ENCODE data around the gene TBK1.

DNA sequence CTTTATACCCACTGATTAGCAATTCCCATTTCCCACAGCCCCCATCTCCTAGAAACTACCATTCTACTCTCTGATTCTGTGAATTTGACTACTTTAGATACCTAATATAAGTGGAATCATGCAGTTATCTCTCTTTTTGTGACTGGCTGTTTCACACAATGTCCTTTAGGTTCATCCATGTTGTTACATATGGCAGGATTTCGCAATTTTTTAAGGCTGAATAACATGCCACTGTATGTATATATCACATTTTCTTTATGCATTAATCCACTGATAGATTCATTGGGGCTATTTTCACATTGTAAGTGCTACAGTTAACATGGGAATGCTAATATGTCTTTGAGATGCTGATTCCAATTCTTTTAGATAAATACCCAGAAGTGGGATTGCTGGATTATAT is 11.8 kb upstream of the TBK1 start:
- no peak for TF ChIP-seq MXI1 (IDR thresholded peaks at IDR 0.05; ENCODE audit: borderline replicate concordance, low read depth, low read length)
- TF ChIP-seq ZNF446 (CRISPR knock-in tag; IDR thresholded peaks at IDR 0.05) = no peak
- TF ChIP-seq, protein P1, sequence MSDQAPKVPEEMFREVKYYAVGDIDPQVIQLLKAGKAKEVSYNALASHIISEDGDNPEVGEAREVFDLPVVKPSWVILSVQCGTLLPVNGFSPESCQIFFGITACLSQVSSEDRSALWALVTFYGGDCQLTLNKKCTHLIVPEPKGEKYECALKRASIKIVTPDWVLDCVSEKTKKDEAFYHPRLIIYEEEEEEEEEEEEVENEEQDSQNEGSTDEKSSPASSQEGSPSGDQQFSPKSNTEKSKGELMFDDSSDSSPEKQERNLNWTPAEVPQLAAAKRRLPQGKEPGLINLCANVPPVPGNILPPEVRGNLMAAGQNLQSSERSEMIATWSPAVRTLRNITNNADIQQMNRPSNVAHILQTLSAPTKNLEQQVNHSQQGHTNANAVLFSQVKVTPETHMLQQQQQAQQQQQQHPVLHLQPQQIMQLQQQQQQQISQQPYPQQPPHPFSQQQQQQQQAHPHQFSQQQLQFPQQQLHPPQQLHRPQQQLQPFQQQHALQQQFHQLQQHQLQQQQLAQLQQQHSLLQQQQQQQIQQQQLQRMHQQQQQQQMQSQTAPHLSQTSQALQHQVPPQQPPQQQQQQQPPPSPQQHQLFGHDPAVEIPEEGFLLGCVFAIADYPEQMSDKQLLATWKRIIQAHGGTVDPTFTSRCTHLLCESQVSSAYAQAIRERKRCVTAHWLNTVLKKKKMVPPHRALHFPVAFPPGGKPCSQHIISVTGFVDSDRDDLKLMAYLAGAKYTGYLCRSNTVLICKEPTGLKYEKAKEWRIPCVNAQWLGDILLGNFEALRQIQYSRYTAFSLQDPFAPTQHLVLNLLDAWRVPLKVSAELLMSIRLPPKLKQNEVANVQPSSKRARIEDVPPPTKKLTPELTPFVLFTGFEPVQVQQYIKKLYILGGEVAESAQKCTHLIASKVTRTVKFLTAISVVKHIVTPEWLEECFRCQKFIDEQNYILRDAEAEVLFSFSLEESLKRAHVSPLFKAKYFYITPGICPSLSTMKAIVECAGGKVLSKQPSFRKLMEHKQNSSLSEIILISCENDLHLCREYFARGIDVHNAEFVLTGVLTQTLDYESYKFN (CRISPR knock-in tag; conservative IDR thresholded peaks at IDR 0.05) = no peak
- TF ChIP-seq BHLHE40 (IDR thresholded peaks at IDR 0.05; ENCODE audit: low read length) = no peak
- TF ChIP-seq NR2C2 (CRISPR knock-in tag; IDR thresholded peaks at IDR 0.05; ENCODE audit: borderline replicate concordance) = no peak
- TF ChIP-seq, protein P2, sequence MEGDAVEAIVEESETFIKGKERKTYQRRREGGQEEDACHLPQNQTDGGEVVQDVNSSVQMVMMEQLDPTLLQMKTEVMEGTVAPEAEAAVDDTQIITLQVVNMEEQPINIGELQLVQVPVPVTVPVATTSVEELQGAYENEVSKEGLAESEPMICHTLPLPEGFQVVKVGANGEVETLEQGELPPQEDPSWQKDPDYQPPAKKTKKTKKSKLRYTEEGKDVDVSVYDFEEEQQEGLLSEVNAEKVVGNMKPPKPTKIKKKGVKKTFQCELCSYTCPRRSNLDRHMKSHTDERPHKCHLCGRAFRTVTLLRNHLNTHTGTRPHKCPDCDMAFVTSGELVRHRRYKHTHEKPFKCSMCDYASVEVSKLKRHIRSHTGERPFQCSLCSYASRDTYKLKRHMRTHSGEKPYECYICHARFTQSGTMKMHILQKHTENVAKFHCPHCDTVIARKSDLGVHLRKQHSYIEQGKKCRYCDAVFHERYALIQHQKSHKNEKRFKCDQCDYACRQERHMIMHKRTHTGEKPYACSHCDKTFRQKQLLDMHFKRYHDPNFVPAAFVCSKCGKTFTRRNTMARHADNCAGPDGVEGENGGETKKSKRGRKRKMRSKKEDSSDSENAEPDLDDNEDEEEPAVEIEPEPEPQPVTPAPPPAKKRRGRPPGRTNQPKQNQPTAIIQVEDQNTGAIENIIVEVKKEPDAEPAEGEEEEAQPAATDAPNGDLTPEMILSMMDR (CRISPR knock-in tag; IDR thresholded peaks at IDR 0.05) = no peak
- no peak for TF ChIP-seq ZBTB8A (CRISPR knock-in tag; IDR thresholded peaks at IDR 0.05; ENCODE audit: borderline replicate concordance, low read depth)
- no peak for TF ChIP-seq RXRA (CRISPR knock-in tag; IDR thresholded peaks at IDR 0.05)
